Mammary microvascular endothelial cell (primary cell): ENCODE results near the gene NUDT19. TPM values are rescaled to one million over a fixed set of nuclear protein-coding genes. Genes with fewer than 3 reads are reported as not detected.

Experiments
- total RNA-seq: library from RNA; depleted of rRNA; stranded (reverse); fragments of >200 nt; gene quantifications from 2 replicates; pipeline ENCODE4 v1.2.3, GENCODE V29; 2015

The NUDT19 gene
- total RNA-seq = 15.5 and 18.7 TPM in 2 replicates

GRCh38 chr19:32691291-32691951 is at the start of gene NUDT19:
Gene NUDT19 (plus strand): TSS chr19:32691821. CDS start chr19:32691961, 140 bp downstream.

GRCh38 chr19:32674931-32675719 is 16.5 kb upstream of the NUDT19 start, which contains the start of gene ANKRD27:
Gene ANKRD27 (minus strand): TSS chr19:32675180. CDS start chr19:32659015, 16,165 bp downstream.

GRCh38 chr19:32675720-32676185 is 15.9 kb upstream of the NUDT19 start, which contains the start of gene RGS9BP:
Gene RGS9BP (plus strand): TSS chr19:32675848. CDS start chr19:32676264, 416 bp downstream.

GRCh38 chr19:32719611-32720059 is 28.0 kb downstream of the NUDT19 start, which contains the start of gene TDRD12:
Gene TDRD12 (plus strand): TSS chr19:32719767. CDS start chr19:32720073, 306 bp downstream.

Other genes starting within 250 kb of the NUDT19 start
- gene PDCD5, start 110.6 kb upstream of the NUDT19 start, total RNA-seq = 207 and 280 TPM in 2 replicates
- 28.6 and 29.4 TPM in 2 replicates for gene ANKRD27, start 16.6 kb upstream of the NUDT19 start, total RNA-seq
- 0.07 and 0.20 TPM in 2 replicates for gene RGS9BP, start 16.0 kb upstream of the NUDT19 start, total RNA-seq
- 0.60 and 0.79 TPM in 2 replicates for gene TDRD12, start 27.9 kb downstream of the NUDT19 start, total RNA-seq
- not detected in 2 replicates for gene SLC7A9, start 177.9 kb downstream of the NUDT19 start, total RNA-seq